SK-N-SH treated with all-trans-retinoic acid at 6 μM for 48 hours (cell line): ENCODE data around the gene RTN4R.
"Not testable (repeated sequence)": the region's sequence is repeated elsewhere in the genome, so short reads cannot be mapped to it uniquely, and the experiment has no call there.

Experiments used
- ATAC-seq: fragments of 200-7000 bp; cut with Tn5 transposase; 3 replicates; pipeline ENCODE4 v1.9.1; 2020; ENCODE audit warnings: mild to moderate bottlenecking, moderate library complexity
- ARNTL ChIP-seq: fragments of 450-650 bp; formaldehyde crosslinking; IDR thresholded peaks from 2 replicates; pipeline ENCODE4 v1.5.0; 2020; ENCODE audit warnings: low read depth, mild to moderate bottlenecking, moderate library complexity, borderline replicate concordance
- BACH2 ChIP-seq: fragments of 250-450 bp; sonication (Bioruptor Pico); IDR thresholded peaks from 2 replicates; pipeline ENCODE4 v1.9.0; 2021; ENCODE audit warnings: mild to moderate bottlenecking, borderline replicate concordance
- CSDC2 ChIP-seq: fragments of 250-450 bp; sonication (Bioruptor Pico); IDR thresholded peaks from 2 replicates; pipeline ENCODE4 v1.5.0; 2020; ENCODE audit warnings: mild to moderate bottlenecking, moderate library complexity
- ESRRG ChIP-seq: fragments of 250-450 bp; sonication (Bioruptor Pico); IDR thresholded peaks from 2 replicates; pipeline ENCODE4 v1.6.1; 2021; ENCODE audit warnings: mild to moderate bottlenecking
- GLIS3 ChIP-seq: fragments of 250-450 bp; sonication (Bioruptor Pico); IDR thresholded peaks from 2 replicates; pipeline ENCODE4 v1.5.0; 2020; ENCODE audit warnings: mild to moderate bottlenecking, moderate library complexity
- ISL1 ChIP-seq: fragments of 250-450 bp; sonication (Bioruptor Pico); IDR thresholded peaks from 2 replicates; pipeline ENCODE4 v2.1.2; 2022; ENCODE audit warnings: mild to moderate bottlenecking, moderate library complexity
- OSR1 ChIP-seq: fragments of 250-450 bp; sonication (Bioruptor Pico); IDR thresholded peaks from 2 replicates; pipeline ENCODE4 v1.8.0; 2022; ENCODE audit warnings: moderate library complexity, mild to moderate bottlenecking, inconsistent platforms
- PPARA ChIP-seq: fragments of 250-450 bp; sonication (Bioruptor Pico); IDR thresholded peaks from 2 replicates; pipeline ENCODE4 v1.5.0; 2020; ENCODE audit warnings: mild to moderate bottlenecking, borderline replicate concordance
- RARB ChIP-seq: fragments of 250-450 bp; sonication (Bioruptor Pico); IDR thresholded peaks from 2 replicates; pipeline ENCODE4 v1.8.0; 2021; ENCODE audit warnings: mild to moderate bottlenecking, moderate library complexity
- SNAI2 ChIP-seq: fragments of 250-450 bp; sonication (Bioruptor Pico); IDR thresholded peaks from 2 replicates; pipeline ENCODE4 v1.5.0; 2020; ENCODE audit warnings: mild to moderate bottlenecking, moderate library complexity
- TCF4 ChIP-seq: fragments of 250-450 bp; sonication (Bioruptor Pico); IDR thresholded peaks from 2 replicates; pipeline ENCODE4 v1.8.0; 2021; ENCODE audit warnings: mild to moderate bottlenecking, moderate library complexity, borderline replicate concordance
- ZC3H10 ChIP-seq: fragments of 250-450 bp; sonication (Bioruptor Pico); IDR thresholded peaks from 2 replicates; pipeline ENCODE4 v1.5.1; 2021; ENCODE audit warnings: mild to moderate bottlenecking, moderate library complexity
- ZFP3 ChIP-seq: fragments of 250-450 bp; sonication (Bioruptor Pico); IDR thresholded peaks from 2 replicates; pipeline ENCODE4 v1.5.0; 2020; ENCODE audit warnings: mild to moderate bottlenecking, moderate library complexity
- ZFP30 ChIP-seq: fragments of 450-650 bp; formaldehyde crosslinking; IDR thresholded peaks from 2 replicates; pipeline ENCODE4 v1.5.0; 2022; ENCODE audit warnings: mild to moderate bottlenecking, moderate library complexity
- ZNF565 ChIP-seq: fragments of 450-650 bp; formaldehyde crosslinking; conservative IDR thresholded peaks from 2 replicates; pipeline ENCODE4 v1.5.0; 2020; ENCODE audit warnings: low read depth, mild to moderate bottlenecking, moderate library complexity
- ZNF8 ChIP-seq: fragments of 450-650 bp; formaldehyde crosslinking; IDR thresholded peaks from 2 replicates; pipeline ENCODE4 v1.5.0; 2020; ENCODE audit warnings: mild to moderate bottlenecking, moderate library complexity
- TF ChIP-seq, protein P1 (sequence below): fragments of 250-450 bp; sonication (Bioruptor Pico); IDR thresholded peaks from 2 replicates; pipeline ENCODE4 v1.8.0; 2020; ENCODE audit warnings: mild to moderate bottlenecking, moderate library complexity, borderline replicate concordance
- TF ChIP-seq, protein P2 (sequence below): fragments of 250-450 bp; sonication (Bioruptor Pico); IDR thresholded peaks from 2 replicates; pipeline ENCODE4 v1.5.1; 2021; ENCODE audit warnings: mild to moderate bottlenecking, moderate library complexity
- TF ChIP-seq, protein P3 (sequence below): fragments of 250-450 bp; sonication (Bioruptor Pico); IDR thresholded peaks from 2 replicates; pipeline ENCODE4 v1.8.0; 2021; ENCODE audit warnings: low read depth, mild to moderate bottlenecking, moderate library complexity, borderline replicate concordance
- TF ChIP-seq, protein P4 (sequence below): fragments of 250-450 bp; sonication (Bioruptor Pico); IDR thresholded peaks from 2 replicates; pipeline ENCODE4 v1.5.1; 2020; ENCODE audit warnings: low read depth, mild to moderate bottlenecking, moderate library complexity

RTN4R gene

DNA sequence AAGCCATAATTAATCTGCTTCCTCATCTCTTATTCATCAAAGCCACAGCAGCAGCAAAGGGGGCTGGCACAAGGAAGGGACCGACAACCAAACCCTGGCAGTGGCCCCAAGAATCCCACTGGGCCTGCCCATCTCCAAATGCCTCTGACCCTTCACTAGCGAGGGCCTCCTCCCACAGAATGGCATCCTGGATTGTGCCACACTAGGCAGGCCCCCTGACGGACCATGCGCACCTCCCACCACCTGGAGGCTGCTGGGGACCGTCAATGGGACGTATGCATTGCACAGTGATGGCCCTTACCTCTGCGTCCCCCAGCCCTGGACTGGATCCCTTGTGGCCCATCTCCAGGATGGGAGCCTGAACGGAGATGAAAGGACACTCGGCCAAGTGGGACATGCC is 4.1 kb upstream of the RTN4R start (continued):
- TF ChIP-seq ZFP30 (CRISPR knock-in tag) (no peak), PPARA (CRISPR knock-in tag) (no peak), ZNF565 (CRISPR knock-in tag) (no peak), ZNF8 (CRISPR knock-in tag) (no peak), SNAI2 (no peak)
- TF ChIP-seq, protein P1, sequence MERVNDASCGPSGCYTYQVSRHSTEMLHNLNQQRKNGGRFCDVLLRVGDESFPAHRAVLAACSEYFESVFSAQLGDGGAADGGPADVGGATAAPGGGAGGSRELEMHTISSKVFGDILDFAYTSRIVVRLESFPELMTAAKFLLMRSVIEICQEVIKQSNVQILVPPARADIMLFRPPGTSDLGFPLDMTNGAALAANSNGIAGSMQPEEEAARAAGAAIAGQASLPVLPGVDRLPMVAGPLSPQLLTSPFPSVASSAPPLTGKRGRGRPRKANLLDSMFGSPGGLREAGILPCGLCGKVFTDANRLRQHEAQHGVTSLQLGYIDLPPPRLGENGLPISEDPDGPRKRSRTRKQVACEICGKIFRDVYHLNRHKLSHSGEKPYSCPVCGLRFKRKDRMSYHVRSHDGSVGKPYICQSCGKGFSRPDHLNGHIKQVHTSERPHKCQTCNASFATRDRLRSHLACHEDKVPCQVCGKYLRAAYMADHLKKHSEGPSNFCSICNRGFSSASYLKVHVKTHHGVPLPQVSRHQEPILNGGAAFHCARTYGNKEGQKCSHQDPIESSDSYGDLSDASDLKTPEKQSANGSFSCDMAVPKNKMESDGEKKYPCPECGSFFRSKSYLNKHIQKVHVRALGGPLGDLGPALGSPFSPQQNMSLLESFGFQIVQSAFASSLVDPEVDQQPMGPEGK (CRISPR knock-in tag), result no peak

DNA sequence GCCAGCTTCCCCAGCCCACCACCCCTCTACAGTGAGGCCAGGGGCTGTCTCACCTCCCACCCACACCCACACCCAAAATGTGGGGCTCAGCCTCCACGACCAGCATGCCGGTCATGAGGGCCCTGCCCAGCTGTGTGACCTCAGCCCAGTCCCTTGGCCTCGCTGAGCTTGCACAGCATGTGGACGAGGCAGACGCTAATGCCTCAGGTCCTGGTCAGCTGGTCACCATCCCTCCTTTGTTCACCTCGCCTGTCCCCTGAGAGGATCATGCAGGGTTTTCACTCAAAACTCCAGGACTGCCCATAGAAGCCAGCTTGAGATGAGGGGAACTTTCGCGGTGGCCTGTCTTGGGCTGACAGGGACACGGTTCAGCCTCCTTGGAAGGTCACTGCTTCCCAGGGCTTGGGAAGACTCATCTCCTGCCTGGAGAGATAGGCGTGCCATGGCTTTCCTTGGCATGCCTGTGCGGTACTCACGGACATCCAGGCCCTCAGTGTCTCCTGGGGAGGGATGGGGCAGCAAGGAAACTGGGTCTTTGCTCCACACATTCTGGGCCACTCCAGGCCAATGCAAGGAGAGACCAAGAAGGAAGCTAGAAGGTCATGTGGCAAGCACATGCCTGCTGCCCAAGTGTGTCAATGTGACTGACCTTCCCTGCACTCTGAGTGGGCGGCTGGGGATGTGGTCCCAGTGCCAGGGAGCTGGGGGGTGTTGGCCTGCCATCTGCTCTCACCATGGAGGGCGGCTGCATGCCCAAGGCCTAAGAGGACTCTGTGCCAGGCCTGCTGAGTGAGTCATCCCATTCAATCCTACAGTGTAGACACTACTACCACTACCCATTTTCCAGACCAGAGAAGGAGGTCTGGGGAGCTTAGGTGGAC is 3.2 kb upstream of the RTN4R start:
- ATAC-seq, result no peak

DNA sequence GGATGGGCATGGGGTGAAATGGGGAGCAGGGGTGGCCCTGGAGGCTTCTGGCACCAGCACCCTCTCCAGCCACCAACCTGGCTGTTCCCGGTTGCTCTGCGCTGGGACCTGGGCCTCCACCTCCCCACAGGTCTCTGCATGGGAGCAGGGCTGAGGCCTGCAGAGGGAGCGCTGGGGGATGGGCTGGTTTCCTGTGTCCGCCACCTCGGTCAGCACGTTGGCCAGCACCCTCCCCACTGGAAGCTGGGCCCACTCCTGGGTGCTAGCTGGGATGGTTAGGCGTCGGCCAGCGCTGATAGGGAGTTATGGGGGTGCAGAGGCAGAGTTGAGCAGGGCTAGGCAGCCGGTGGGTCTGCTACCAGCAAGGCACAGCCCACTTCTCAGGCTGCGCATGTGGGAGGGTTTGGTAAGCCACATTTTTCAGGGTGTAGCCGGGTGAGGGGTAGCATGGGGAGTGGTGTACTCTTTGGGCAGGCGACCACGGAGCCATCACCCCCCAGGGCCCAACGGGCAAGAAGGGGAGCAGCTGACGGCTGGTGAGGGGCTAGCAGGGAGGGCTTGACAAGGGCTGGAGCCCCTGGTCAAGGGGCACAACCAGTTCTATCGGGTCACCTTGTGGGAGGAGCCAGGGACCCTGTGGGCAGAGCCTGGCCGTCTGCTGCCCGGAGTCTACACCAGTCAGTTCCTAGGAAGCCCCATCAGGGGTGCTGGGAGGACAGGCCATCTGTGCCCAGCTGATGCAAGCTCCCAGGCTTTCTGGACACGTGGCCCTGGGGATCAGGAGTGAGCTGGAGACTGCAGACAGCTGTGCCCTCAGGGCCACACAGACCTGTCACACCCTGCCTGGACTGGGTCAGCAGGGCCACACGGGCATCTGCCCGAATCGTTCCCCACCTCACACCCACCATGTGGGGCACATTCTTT is 2.3 kb upstream of the RTN4R start:
- peak; percentile 25; the same call in 1 of the 3 replicates for ATAC-seq

More for the DNA sequence above, 3.2 kb upstream of the RTN4R start:
- TF ChIP-seq ZFP30 (CRISPR knock-in tag), result no peak
- TF ChIP-seq ZC3H10 (CRISPR knock-in tag), result no peak
- TF ChIP-seq ISL1 (CRISPR knock-in tag), result no peak
- no peak for TF ChIP-seq PPARA (CRISPR knock-in tag)
- TF ChIP-seq CSDC2 (CRISPR knock-in tag), result no peak
- TF ChIP-seq, protein P2, sequence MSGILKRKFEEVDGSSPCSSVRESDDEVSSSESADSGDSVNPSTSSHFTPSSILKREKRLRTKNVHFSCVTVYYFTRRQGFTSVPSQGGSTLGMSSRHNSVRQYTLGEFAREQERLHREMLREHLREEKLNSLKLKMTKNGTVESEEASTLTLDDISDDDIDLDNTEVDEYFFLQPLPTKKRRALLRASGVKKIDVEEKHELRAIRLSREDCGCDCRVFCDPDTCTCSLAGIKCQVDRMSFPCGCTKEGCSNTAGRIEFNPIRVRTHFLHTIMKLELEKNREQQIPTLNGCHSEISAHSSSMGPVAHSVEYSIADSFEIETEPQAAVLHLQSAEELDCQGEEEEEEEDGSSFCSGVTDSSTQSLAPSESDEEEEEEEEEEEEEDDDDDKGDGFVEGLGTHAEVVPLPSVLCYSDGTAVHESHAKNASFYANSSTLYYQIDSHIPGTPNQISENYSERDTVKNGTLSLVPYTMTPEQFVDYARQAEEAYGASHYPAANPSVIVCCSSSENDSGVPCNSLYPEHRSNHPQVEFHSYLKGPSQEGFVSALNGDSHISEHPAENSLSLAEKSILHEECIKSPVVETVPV (CRISPR knock-in tag), result no peak
- TF ChIP-seq BACH2 (CRISPR knock-in tag), result no peak
- TF ChIP-seq TCF4 (CRISPR knock-in tag), result no peak
- TF ChIP-seq, protein P3, sequence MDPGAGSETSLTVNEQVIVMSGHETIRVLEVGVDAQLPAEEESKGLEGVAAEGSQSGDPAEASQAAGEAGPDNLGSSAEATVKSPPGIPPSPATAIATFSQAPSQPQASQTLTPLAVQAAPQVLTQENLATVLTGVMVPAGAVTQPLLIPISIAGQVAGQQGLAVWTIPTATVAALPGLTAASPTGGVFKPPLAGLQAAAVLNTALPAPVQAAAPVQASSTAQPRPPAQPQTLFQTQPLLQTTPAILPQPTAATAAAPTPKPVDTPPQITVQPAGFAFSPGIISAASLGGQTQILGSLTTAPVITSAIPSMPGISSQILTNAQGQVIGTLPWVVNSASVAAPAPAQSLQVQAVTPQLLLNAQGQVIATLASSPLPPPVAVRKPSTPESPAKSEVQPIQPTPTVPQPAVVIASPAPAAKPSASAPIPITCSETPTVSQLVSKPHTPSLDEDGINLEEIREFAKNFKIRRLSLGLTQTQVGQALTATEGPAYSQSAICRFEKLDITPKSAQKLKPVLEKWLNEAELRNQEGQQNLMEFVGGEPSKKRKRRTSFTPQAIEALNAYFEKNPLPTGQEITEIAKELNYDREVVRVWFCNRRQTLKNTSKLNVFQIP (CRISPR knock-in tag), result no peak
- TF ChIP-seq OSR1 (CRISPR knock-in tag), result no peak
- TF ChIP-seq, all 23 proteins: peak for 0

DNA sequence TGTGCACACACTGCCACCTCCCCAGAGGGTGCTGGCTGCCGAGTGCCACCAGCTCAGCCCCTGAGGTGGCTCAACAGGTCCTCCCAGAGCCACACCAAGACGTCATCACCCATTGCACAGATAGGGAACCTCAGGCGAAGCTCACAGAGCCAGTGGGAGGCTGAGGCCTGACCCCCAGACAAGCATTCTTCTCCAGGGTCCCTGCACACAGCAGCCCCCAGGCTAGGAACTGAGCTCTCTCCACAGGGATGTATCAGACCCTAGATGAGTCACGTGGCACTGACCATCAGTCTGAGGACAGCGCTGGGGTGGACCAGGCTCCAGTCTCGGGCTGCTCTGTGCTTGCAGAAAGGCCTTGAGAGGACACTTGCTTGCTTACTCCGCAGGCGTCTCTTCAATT is 1.6 kb upstream of the RTN4R start:
- not testable (repeated sequence) for ATAC-seq

DNA sequence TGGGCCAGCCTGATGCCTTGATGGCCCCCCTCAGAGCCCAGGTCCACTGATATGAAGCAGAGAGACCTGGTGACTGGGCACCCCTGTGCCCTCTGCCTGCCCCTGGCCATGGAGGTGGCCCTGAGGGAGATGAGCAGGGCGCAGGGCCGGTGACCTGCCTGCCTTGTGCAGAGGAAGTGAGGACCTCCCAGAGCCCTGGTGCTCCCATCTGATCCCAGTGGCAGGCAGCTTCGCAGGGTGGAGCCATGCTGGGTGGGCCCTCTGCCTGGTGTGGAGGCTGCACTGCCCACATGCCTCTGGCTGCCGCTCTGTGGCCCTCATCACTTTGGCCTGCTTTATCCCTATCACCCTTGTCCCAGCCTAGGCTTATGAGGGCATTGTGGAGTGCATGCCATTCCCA is 1.1 kb upstream of the RTN4R start:
- not testable (repeated sequence) for ATAC-seq

DNA sequence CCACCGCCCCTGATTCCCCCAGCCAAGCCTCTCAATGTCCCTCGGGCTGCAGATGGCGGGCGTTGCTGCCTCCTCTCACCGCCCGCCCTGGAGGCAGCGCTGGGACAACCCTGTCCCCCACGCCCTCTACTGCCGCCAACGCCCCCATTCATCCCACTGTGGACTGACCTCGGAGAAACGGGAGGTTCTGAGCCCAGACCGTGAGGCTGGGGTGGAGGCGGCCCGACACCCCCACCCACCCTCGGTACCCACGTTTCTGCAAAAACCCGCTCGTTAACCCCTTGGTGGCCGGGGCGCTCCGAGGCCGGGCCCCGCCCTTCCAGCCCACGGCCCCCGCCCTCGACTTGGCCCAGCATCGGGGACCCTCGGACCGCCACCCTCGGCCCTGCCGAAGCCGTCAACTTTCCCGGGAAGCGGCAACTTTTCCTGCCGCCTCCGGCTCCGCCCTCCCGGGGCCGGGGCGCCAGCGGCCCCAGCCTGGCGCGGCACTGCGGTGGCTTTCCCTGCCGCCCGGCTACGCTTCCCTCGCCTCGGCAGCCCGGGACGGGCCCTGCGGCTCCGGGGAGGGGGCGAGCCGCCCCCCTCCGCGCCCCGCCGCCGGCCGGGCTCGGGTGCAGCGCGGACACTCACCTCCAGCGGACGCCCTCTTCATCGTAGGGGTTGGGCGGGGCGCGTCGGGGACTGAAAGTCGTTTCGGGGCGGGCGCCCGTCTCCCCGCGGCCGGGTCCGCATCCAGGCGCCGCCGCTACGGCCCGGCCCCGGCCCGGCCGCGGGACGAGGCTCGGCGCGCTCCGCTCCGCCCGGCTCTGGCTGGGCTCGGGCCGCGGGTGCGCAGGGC is 458 bp downstream of the RTN4R start:
- no peak for ATAC-seq
- TF ChIP-seq ESRRG (no peak), GLIS3 (CRISPR knock-in tag) (no peak), PPARA (CRISPR knock-in tag) (no peak), ZFP3 (no peak), TCF4 (CRISPR knock-in tag) (no peak), CSDC2 (CRISPR knock-in tag) (no peak), ARNTL (CRISPR knock-in tag) (no peak), SNAI2 (no peak), RARB (CRISPR knock-in tag) (no peak), ZNF565 (CRISPR knock-in tag) (no peak)
- TF ChIP-seq, protein P3 (CRISPR knock-in tag), result no peak
- TF ChIP-seq, protein P4, sequence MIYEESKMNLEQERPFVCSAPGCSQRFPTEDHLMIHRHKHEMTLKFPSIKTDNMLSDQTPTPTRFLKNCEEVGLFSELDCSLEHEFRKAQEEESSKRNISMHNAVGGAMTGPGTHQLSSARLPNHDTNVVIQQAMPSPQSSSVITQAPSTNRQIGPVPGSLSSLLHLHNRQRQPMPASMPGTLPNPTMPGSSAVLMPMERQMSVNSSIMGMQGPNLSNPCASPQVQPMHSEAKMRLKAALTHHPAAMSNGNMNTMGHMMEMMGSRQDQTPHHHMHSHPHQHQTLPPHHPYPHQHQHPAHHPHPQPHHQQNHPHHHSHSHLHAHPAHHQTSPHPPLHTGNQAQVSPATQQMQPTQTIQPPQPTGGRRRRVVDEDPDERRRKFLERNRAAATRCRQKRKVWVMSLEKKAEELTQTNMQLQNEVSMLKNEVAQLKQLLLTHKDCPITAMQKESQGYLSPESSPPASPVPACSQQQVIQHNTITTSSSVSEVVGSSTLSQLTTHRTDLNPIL (CRISPR knock-in tag), result no peak
